ENCODE data around the gene ERMN. TPM values are rescaled to one million over a fixed set of nuclear protein-coding genes. Genes with fewer than 3 reads are reported as not detected.

Gene ERMN
- total RNA-seq, 1 experiment from 2014 or later, result not detected

DNA sequence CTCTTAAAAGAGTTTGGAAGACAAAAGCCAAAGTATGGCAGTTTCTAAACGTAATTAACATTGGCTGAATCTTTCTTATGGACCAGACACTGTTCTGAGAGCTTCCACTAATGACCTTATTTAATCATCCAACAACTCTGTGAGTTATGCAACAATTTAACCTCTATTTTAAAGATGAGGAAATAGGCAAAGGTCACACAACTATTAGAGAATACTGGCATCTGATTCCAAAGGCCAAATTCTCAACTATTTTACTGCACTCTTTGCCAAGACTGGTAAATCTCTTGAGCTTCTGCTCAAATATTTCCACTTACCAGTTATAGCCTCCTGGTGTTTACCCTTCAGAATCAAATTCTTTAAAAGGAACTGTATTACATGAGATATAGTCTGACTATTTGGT is 42.1 kb upstream of the ERMN start:
- no peak for DNase-seq (ENCODE audit: low read depth, low spot score)
- in situ Hi-C loops (cut with HindIII; ENCODE audit: low pct_unique_long_range_greater_than_20kb, low sequenced_read_pairs), result no loop called here
- no peaks in the 10 kb centered on the region for H3K9me3 ChIP-seq (ENCODE audit: control insufficient read depth, insufficient read depth, low read depth, low read length)
- H3K27ac ChIP-seq (ENCODE audit: low read length), result no peak overlapping the region
- H3K36me3 ChIP-seq (ENCODE audit: control insufficient read depth, insufficient read depth, low read length), result no peaks in the 10 kb centered on the region
- no peaks in the 10 kb centered on the region for H3K4me1 ChIP-seq (ENCODE audit: control insufficient read depth, insufficient read depth, low read length)
- CTCF ChIA-PET, result no interaction called here
- H3K4me3 ChIP-seq (ENCODE audit: low read depth in 2 of 2, low read length in 2 of 2), result no peak overlapping the region
- BruUV-seq (replicated peaks), result no TSS peak
- ATAC-seq, result no peak
- POLR2A ChIA-PET, result interaction anchor here (0.5 kb wide), 1 partner anchor 1785 kb away, joined by 3 read pairs; no protein-coding TSS in a partner anchor
- no peaks in the 10 kb centered on the region for H3K27me3 ChIP-seq (ENCODE audit: control insufficient read depth, insufficient read depth, low read length)
- TF ChIP-seq SIN3A (IDR thresholded peaks at IDR 0.05; ENCODE audit: borderline replicate concordance, insufficient read depth, low read depth, low read length) (no peak), POLR2AphosphoS5 (IDR thresholded peaks at IDR 0.05; ENCODE audit: low read depth, low read length) (no peak), CTCF (IDR thresholded peaks at IDR 0.05) (no peak), TCF7L2 (IDR thresholded peaks at IDR 0.05; ENCODE audit: low read depth, low read length) (no peak)
- TF ChIP-seq, protein P1, sequence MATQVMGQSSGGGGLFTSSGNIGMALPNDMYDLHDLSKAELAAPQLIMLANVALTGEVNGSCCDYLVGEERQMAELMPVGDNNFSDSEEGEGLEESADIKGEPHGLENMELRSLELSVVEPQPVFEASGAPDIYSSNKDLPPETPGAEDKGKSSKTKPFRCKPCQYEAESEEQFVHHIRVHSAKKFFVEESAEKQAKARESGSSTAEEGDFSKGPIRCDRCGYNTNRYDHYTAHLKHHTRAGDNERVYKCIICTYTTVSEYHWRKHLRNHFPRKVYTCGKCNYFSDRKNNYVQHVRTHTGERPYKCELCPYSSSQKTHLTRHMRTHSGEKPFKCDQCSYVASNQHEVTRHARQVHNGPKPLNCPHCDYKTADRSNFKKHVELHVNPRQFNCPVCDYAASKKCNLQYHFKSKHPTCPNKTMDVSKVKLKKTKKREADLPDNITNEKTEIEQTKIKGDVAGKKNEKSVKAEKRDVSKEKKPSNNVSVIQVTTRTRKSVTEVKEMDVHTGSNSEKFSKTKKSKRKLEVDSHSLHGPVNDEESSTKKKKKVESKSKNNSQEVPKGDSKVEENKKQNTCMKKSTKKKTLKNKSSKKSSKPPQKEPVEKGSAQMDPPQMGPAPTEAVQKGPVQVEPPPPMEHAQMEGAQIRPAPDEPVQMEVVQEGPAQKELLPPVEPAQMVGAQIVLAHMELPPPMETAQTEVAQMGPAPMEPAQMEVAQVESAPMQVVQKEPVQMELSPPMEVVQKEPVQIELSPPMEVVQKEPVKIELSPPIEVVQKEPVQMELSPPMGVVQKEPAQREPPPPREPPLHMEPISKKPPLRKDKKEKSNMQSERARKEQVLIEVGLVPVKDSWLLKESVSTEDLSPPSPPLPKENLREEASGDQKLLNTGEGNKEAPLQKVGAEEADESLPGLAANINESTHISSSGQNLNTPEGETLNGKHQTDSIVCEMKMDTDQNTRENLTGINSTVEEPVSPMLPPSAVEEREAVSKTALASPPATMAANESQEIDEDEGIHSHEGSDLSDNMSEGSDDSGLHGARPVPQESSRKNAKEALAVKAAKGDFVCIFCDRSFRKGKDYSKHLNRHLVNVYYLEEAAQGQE (IDR thresholded peaks at IDR 0.05; ENCODE audit: insufficient read depth in 1 of 2, low read depth in 2 of 2, low read length in 1 of 2), result no peak
- intact Hi-C loops (cut with micrococcal nuclease; ENCODE audit: unreplicated experiment), result no loop called here

- in situ Hi-C loops (cut with HindIII; ENCODE audit: low pct_unique_long_range_greater_than_20kb, low sequenced_read_pairs) (no loop called here), intact Hi-C loops (cut with micrococcal nuclease; ENCODE audit: unreplicated experiment) (no loop called here)
- Histone ChIP-seq H3K27ac (ENCODE audit: low read length) (no peak overlapping the region), H3K27me3 (ENCODE audit: control insufficient read depth, insufficient read depth, low read length) (no peaks in the 10 kb centered on the region), H3K9me3 (ENCODE audit: control insufficient read depth, insufficient read depth, low read depth, low read length) (no peaks in the 10 kb centered on the region), H3K4me3 (ENCODE audit: low read depth in 2 of 2, low read length in 2 of 2) (no peak overlapping the region), H3K36me3 (ENCODE audit: control insufficient read depth, insufficient read depth, low read length) (no peaks in the 10 kb centered on the region), H3K4me1 (ENCODE audit: control insufficient read depth, insufficient read depth, low read length) (no peaks in the 10 kb centered on the region)
- ATAC-seq (no peak), DNase-seq (ENCODE audit: low read depth, low spot score) (no peak)
- TF ChIP-seq SIN3A (IDR thresholded peaks at IDR 0.05; ENCODE audit: borderline replicate concordance, insufficient read depth, low read depth, low read length) (no peak), CTCF (IDR thresholded peaks at IDR 0.05) (no peak), POLR2AphosphoS5 (IDR thresholded peaks at IDR 0.05; ENCODE audit: low read depth, low read length) (no peak), TCF7L2 (IDR thresholded peaks at IDR 0.05; ENCODE audit: low read depth, low read length) (no peak)
- TF ChIP-seq, protein P1 (IDR thresholded peaks at IDR 0.05; ENCODE audit: insufficient read depth in 1 of 2, low read depth in 2 of 2, low read length in 1 of 2), result no peak
- no TSS peak for BruUV-seq (replicated peaks)
- ChIA-PET CTCF (no interaction called here), POLR2A (interaction anchor here (0.7 kb wide), 1 partner anchor 11 kb away, joined by 3 read pairs; no protein-coding TSS in a partner anchor)
These were observed 38.8 kb upstream of the ERMN start for GRCh38 chr2:157364257-157364974.
